Kidney epithelial cell (primary cell): ENCODE data around the gene PLB1. TPM values are rescaled to one million over a fixed set of nuclear protein-coding genes. Genes with fewer than 3 reads are reported as not detected.

ENCODE experiments used
- DNase-seq: peaks from one replicate; pipeline ENCODE4 v3.0.0-alpha.2; 2010; ENCODE audit warnings: low read depth
- H3K27me3 ChIP-seq: 2 replicates; pipeline ENCODE4 v1.6.0; 2011; ENCODE audit warnings: low read length; ENCODE audit not compliant: control insufficient read depth, insufficient read depth
- H3K36me3 ChIP-seq: 2 replicates; pipeline ENCODE4 v1.5.1; 2011; ENCODE audit warnings: low read length; ENCODE audit not compliant: control insufficient read depth, insufficient read depth
- H3K4me3 ChIP-seq: 2 replicates; pipeline ENCODE4 v1.5.1; 2011; ENCODE audit warnings: low read depth, mild to moderate bottlenecking, control low read depth, low read length
- CTCF ChIP-seq: IDR thresholded peaks from 2 replicates; pipeline ENCODE4 v1.5.1; 2011; ENCODE audit warnings: mild to moderate bottlenecking, moderate library complexity, low read length, control low read depth, inconsistent platforms; ENCODE audit not compliant: insufficient read depth, poor library complexity, severe bottlenecking
- total RNA-seq: library from RNA; depleted of rRNA; stranded (reverse); fragments of >200 nt; gene quantifications from 2 replicates; pipeline ENCODE4 v1.2.3, GENCODE V29; 2015

PLB1 gene
- total RNA-seq, 1 donor from 2014 or later: 0.25 TPM

- TF ChIP-seq CTCF: no peak
- Histone ChIP-seq H3K4me3 (no peak overlapping the region), H3K36me3 (no peaks in the 10 kb centered on the region), H3K27me3 (no peaks in the 10 kb centered on the region)
- DNase-seq: no peak
Observed at GRCh38 chr2:28523902-28524301, 28.0 kb downstream of the PLB1 start.

GRCh38 chr2:28525481-28525880, 29.6 kb downstream of the PLB1 start:
- no peak overlapping the region for H3K4me3 ChIP-seq
- no peak for TF ChIP-seq CTCF
- DNase-seq: no peak
- no peaks in the 10 kb centered on the region for H3K36me3 ChIP-seq
- no peaks in the 10 kb centered on the region for H3K27me3 ChIP-seq

- Histone ChIP-seq H3K36me3 (no peaks in the 10 kb centered on the region), H3K27me3 (no peaks in the 10 kb centered on the region), H3K4me3 (no peak overlapping the region)
- DNase-seq: no peak
- no peak for TF ChIP-seq CTCF
Observed at GRCh38 chr2:28526527-28527132, 30.8 kb downstream of the PLB1 start.

- TF ChIP-seq CTCF: no peak
- no peaks in the 10 kb centered on the region for H3K27me3 ChIP-seq
Observed at GRCh38 chr2:28527196-28527595, 31.3 kb downstream of the PLB1 start.

GRCh38 chr2:28528206-28528605, 32.3 kb downstream of the PLB1 start:
- no peaks in the 10 kb centered on the region for H3K36me3 ChIP-seq
- TF ChIP-seq CTCF: no peak
- peaks cover 2% of the 10 kb centered on the region for H3K27me3 ChIP-seq
- H3K4me3 ChIP-seq: no peak overlapping the region
- DNase-seq: no peak

More at GRCh38 chr2:28527196-28527595, 31.3 kb downstream of the PLB1 start:
- Histone ChIP-seq H3K4me3 (no peak overlapping the region), H3K36me3 (no peaks in the 10 kb centered on the region)
- no peak for DNase-seq

GRCh38 chr2:28530782-28531181, 34.9 kb downstream of the PLB1 start:
- Histone ChIP-seq H3K4me3 (no peak overlapping the region), H3K27me3 (peaks cover 2% of the 10 kb centered on the region), H3K36me3 (no peaks in the 10 kb centered on the region)
- no peak for TF ChIP-seq CTCF
- no peak for DNase-seq
